Thymus (tissue), 11 donors: Measurements from ENCODE around the gene CYP3A4. TPM values are rescaled to one million over a fixed set of nuclear protein-coding genes. Genes with fewer than 3 reads are reported as not detected.
A peak's percentile ranks its signal among the peaks of the same experiment; 100 is the strongest.
"Not testable (repeated sequence)": the region's sequence is repeated elsewhere in the genome, so short reads cannot be mapped to it uniquely, and the experiment has no call there.

Source experiments
- DNase-seq, 9 donors: peaks; one replicate each; pipeline ENCODE4 v3.0.0-alpha.2; 2013; ENCODE audit warnings: low spot score in 9 of 9, low read depth in 6 of 9, missing footprints in 1 of 9
- H3K27ac ChIP-seq, 2 donors: one replicate each; pipeline ENCODE4 v1.5.1; 2013; ENCODE audit warnings: control low read depth in 1 of 2, low read depth in 1 of 2, low read length in 1 of 2, mild to moderate bottlenecking in 1 of 2, moderate library complexity in 1 of 2
- H3K27me3 ChIP-seq, 2 donors: one replicate each; pipeline ENCODE4 v1.5.1; 2013; ENCODE audit warnings: low read length in 1 of 2; ENCODE audit not compliant: control insufficient read depth in 2 of 2, insufficient read depth in 1 of 2
- H3K36me3 ChIP-seq, 2 donors: one replicate each; pipeline ENCODE4 v1.5.1; 2013; ENCODE audit warnings: low read length in 1 of 2, mild to moderate bottlenecking in 1 of 2, moderate library complexity in 1 of 2; ENCODE audit not compliant: control insufficient read depth in 2 of 2, insufficient read depth in 2 of 2
- H3K4me1 ChIP-seq, 2 donors: one replicate each; pipeline ENCODE4 v1.5.1; 2013; ENCODE audit warnings: low read length in 2 of 2; ENCODE audit not compliant: control insufficient read depth in 2 of 2, insufficient read depth in 2 of 2
- H3K4me3 ChIP-seq, 2 donors: one replicate each; pipeline ENCODE4 v1.5.1; 2013; ENCODE audit warnings: low read length in 2 of 2, control low read depth in 1 of 2, mild to moderate bottlenecking in 1 of 2
- H3K9me3 ChIP-seq, 2 donors: one replicate each; pipeline ENCODE4 v1.5.1; 2013; ENCODE audit warnings: low read length in 1 of 2, mild to moderate bottlenecking in 1 of 2; ENCODE audit not compliant: control insufficient read depth in 2 of 2, insufficient read depth in 1 of 2
- WGBS: extraction: QIAGEN DNeasy Blood & Tissue Kit; methylation state at CpG from one replicate; pipeline ENCODE4 v1.1.7; 2013; 5-methylcytosine and 5-hydroxymethylcytosine counted together
- polyA plus RNA-seq: library from polyadenylated mRNA; stranded (reverse); fragments of 200-250 nt; gene quantifications from one replicate; pipeline ENCODE4 v1.2.3, GENCODE V29; 2013
- total RNA-seq: library from RNA; stranded (reverse); fragments of 120-200 nt; gene quantifications from one replicate; pipeline ENCODE4 v1.2.4, GENCODE V29; 2013
- donor health status: healthy.

The CYP3A4 gene
- total and polyA plus RNA-seq, 2 donors: 11.0 to 11.1 TPM

GRCh38 chr7:99723201-99723600 is 60.8 kb downstream of the CYP3A4 start:
- 95% methylated on average over 6 of the region's 6 CpGs for whole genome bisulfite sequencing
- not testable (repeated sequence) for H3K9me3 ChIP-seq, H3K27me3 ChIP-seq, H3K4me1 ChIP-seq, H3K27ac ChIP-seq, H3K36me3 ChIP-seq, DNase-seq, H3K4me3 ChIP-seq

- no peak overlapping the region for H3K27ac ChIP-seq
- H3K9me3 ChIP-seq: no peaks in the 10 kb centered on the region
- no peak overlapping the region for H3K4me3 ChIP-seq
- H3K27me3 ChIP-seq: no peaks in the 10 kb centered on the region
- H3K4me1 ChIP-seq: peaks cover 2 to 6% of the 10 kb centered on the region in 2 donors
- DNase-seq: peak in 1 of 9 donors; percentile 9
- WGBS: 86% methylated on average over 5 of the region's 5 CpGs
- H3K36me3 ChIP-seq: no peaks in the 10 kb centered on the region
Observed at GRCh38 chr7:99720800-99721595, 63.0 kb downstream of the CYP3A4 start.

- Histone ChIP-seq H3K36me3 (no peaks in the 10 kb centered on the region), H3K4me3 (no peak overlapping the region), H3K9me3 (no peaks in the 10 kb centered on the region), H3K4me1 (peaks cover 2 to 6% of the 10 kb centered on the region in 2 donors), H3K27ac (no peak overlapping the region), H3K27me3 (no peaks in the 10 kb centered on the region)
- peak in 1 of 9 donors; percentile 25 for DNase-seq
- WGBS: 81% methylated on average over 4 of the region's 4 CpGs
Observed at GRCh38 chr7:99719996-99720769, 63.8 kb downstream of the CYP3A4 start.

DNA sequence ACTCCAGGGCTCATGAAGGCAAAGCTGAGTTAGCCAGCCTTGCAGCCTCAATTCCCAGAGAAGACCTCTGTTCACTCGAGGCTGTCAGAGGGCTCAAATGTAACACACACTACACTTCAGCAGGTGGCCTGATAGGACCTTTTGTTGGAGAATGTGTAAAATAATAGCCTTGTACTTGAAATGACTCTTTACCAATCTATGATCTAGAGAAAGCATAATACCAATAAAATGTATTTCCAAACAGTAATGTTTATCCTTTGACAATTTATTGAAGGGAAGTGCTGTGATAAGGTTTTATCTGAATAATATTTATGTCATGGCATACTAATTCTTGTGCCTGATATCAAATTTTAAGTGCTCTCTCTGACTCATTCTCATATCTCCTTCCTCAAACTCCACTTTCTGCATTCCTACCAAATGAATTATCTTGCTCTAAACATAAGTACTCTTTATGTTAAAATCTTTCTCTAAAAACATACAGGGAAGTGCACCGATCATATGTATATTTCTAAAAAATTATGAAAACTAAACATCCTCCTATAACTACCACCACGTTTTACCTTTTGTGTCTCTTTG is 69.9 kb downstream of the CYP3A4 start:
- Histone ChIP-seq H3K4me3 (no peak overlapping the region), H3K4me1 (no peaks in the 10 kb centered on the region), H3K9me3 (no peaks in the 10 kb centered on the region), H3K27ac (no peak overlapping the region), H3K36me3 (no peaks in the 10 kb centered on the region), H3K27me3 (no peaks in the 10 kb centered on the region)
- no peak for DNase-seq
- 88% methylated on average over 3 of the region's 3 CpGs for WGBS

- H3K9me3 ChIP-seq: no peaks in the 10 kb centered on the region
- no peaks in the 10 kb centered on the region for H3K27me3 ChIP-seq
- no peak for DNase-seq
- H3K4me3 ChIP-seq: no peak overlapping the region
- H3K36me3 ChIP-seq: no peaks in the 10 kb centered on the region
- 92% methylated on average over 2 of the region's 2 CpGs for WGBS
- no peak overlapping the region for H3K27ac ChIP-seq
- H3K4me1 ChIP-seq: no peaks in the 10 kb centered on the region
Observed at GRCh38 chr7:99709838-99710578, 74.0 kb downstream of the CYP3A4 start.

DNA sequence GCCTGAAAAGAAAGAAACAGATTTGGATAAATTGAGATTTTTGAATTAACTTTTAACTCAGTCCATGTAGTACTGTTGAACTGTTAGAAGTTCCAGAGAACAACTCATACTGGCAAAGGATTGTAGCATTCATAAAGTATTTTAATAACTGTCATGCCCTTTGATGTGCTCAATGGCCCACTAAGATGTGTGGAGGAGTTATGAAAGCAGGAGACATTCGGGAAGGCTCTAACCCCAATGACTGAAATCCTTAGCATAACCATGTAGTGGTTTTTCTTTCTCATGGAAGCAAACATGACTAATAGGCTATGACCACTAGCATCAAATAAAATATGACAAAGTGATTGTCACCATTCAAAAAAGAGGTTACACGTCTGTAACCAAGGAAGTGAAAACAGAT is 74.7 kb downstream of the CYP3A4 start:
- 96% methylated on average over 2 of the region's 2 CpGs for WGBS
- DNase-seq: no peak
- H3K27ac ChIP-seq: no peak overlapping the region
- no peaks in the 10 kb centered on the region for H3K4me1 ChIP-seq
- no peaks in the 10 kb centered on the region for H3K9me3 ChIP-seq
- H3K36me3 ChIP-seq: no peaks in the 10 kb centered on the region
- H3K4me3 ChIP-seq: no peak overlapping the region
- H3K27me3 ChIP-seq: no peaks in the 10 kb centered on the region

- WGBS: 83% methylated on average over 1 of the region's 1 CpG
- no peaks in the 10 kb centered on the region for H3K4me1 ChIP-seq
Observed at GRCh38 chr7:99707096-99707495, 76.9 kb downstream of the CYP3A4 start.

More at GRCh38 chr7:99707096-99707495, 76.9 kb downstream of the CYP3A4 start:
- Histone ChIP-seq H3K4me3 (no peak overlapping the region), H3K27ac (no peak overlapping the region), H3K36me3 (no peaks in the 10 kb centered on the region), H3K27me3 (no peaks in the 10 kb centered on the region), H3K9me3 (no peaks in the 10 kb centered on the region)
- no peak for DNase-seq
